ENCODE results near the gene CHST11.
A peak's percentile ranks its signal among the peaks of the same experiment; 100 is the strongest.

Gene CHST11

DNA sequence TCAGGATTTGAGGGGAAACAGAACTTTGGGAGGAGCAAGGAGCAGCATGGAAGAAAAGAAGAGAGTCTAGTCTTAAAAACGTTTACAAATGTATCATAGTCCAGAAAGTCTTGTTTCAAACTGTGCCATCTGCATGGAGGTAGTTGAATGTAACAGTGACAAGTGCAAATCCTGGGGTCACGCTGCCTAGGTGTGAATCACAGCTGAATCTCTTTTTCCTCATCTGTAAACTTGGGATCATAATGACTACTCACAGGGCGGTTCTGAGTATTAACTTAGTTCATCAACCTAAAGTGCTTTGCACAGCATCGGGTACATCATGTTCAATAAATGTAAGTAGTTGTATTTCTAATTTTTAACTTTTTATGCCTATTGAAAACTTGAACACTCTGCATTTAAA lies 208.5 kb downstream of the CHST11 start:
- DNase-seq = no peak

DNA sequence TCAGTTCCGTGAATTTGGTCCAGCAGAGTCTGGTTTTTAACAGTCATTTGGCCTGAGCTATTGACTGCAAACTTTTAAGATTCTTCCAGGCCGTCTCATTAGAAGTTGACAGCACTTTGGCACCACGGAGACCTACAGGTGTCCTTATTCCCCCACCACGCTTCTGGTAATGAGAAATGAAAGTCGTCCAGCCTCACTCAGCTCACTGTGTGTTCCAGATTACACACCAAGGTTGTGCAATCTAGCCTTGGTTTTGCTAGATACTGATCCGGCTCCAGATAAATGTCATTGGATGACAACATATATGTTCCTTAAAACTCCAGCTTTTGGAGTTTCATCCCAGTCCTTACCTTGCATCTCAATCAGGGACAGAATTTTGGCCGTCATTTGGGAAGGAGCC lies 210.4 kb downstream of the CHST11 start:
- DNase-seq = no peak

DNA sequence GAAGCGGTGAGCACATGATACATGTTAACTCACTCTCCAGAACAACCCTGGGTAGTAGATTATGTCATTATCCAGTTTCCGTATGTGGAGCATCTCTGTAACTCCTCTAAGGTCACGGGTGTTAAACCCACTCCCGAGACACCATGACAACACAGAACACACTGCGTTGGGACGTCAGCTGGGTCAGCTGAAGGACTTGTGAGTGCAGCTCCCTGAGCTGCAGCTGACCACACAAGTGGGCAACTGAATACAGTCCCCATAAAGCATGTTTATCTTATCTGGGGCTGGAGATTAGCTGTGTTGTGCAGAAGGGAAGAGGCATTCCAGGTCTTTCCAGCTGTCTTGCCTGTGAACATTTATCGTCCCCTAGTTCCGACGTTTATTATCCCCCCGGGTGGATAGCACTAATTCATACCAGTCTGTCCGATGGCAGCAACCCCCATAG lies 211.5 kb downstream of the CHST11 start:
- no peak for DNase-seq

DNA sequence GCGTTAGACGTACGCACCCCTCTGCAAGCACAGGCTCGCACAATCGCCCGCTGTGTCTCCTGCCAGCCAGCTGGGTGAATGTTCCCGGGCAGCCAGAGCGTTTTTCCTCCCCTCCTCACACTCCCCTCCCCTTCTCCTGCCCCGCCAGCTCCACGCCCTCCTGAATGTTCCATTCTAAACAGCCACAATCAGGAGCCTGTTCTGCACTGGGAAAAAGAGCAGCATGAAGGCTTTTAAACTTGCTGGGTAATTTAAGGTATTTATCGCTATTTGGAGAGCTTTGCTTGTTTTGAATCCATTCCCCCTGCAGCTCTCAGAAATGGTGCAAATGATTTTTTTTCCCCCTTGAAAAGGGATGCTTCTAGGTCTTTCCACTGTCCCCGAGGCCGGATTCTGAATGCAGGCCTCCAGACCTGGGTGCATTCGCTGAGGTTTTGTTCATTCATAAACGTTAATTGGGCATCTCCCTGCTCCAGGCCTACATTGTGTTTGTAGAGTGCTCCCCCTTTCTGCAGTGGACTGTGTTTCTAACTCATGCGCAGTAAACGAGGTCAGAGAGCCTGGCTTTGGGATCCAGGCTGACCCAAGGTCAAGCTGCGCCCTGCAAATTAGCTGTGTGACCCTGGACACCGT lies 212.5 kb downstream of the CHST11 start:
- no peak for DNase-seq

DNA sequence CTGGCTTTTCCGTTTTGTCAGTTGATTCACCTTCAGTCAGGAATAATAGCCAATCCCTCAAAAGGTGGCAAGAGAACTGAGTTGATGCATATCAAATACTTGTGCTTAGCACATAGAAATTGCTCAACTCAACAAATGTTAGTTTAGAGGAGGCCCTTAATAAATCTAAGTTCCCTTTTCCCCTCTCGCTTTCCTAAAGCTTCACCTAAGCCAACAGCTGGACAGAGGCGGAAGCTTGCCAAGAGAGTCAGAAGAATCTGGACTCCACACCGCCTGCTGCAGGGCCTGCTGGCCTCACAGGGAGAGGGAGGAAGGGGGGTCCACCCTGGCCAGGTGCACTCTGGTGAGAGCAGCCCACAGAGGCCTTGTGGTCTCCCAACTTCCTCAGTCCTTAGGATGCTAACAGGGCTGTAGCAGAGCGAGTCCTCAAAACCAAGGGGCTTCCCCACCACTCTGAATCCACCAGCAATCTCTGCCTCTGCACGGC lies 213.1 kb downstream of the CHST11 start:
- no peak for DNase-seq

DNA sequence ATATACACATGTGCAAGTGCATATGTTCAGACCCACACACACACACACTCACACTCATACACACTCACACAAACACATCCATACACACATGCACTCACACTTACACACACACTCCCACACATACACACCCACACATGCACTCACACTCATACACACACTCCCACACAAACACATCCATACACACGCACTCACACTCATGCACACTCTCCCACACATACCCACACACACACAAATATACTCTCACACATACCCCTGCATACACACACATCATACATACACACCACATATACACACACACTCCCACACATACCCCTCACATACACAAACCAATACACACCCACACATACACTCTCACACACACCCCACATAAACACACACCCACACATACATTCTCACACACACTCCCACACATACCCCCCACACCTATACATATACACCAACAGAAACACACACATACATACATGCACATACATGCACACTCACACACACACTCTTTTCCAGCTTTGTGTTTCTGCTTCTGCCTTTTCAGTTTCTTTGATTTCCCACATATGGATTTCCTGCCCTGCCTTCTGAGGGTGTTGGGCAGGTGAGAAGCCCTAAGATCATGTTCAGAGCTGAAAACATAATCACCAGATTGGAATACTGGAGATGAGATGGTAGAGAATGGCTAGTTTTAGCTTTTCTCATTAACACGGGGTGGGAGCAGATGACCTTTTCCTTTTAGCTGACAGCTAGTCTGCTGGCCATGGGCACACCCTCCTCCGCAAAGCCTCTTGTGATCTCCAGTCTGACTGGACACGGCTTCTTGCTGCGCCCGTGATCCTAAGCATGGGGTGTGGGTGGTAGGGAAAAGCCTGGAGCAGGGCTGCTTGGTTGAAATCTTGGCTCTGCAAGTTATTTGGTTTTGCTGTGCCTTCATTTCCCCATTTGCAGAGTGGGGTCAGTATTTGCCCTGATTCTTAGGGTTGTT lies 214.0 kb downstream of the CHST11 start:
- DNase-seq = no peak

DNA sequence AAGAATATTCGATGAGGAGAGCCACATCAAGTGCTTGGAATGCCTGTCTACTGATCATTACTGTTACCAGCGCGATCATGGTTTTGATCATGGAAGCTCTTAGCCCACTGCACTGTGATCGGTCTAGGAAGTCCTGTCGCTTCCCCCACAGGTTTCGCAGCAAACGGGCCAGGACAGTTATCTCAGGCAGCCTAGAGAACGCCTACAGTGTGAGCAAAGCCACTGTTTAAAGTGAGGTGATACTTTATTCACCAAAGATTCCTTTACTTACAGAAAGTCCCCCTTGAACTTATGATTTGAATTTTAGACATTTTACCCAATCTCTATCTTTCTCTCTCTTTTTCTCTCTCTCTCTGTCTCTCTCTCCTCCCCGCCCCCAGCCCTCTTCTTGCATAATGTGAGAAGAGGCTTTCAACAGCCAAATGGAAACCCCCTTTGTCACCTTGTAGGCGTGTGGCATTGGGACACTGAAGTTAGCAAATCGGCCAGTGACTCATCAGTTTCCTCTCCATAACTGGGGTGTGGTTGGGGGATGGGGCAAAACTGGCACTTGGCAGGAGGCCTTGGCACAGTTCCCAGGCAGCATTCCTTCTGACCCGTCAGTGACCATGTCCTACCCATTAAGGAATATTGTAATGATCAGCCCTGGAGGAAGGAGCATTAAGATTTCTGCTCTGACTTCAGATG lies 214.8 kb downstream of the CHST11 start:
- no peak for DNase-seq

DNA sequence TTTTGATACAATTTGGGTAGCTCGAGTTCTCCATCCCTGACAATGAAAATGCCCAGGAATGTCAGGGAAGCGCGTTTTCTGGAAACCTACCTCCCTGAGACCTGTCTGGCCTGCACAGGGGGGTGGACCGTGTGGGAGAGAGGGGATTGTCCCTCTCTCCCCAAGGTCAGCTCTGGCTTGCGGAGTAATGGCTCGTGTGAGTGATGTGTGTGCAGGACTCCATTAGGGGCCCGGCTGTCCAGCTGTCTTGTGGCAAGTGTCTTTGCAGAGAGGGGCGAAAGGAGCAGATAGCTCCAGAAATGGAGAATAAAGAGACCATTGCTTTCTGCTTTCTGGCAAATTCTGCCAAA lies 215.3 kb downstream of the CHST11 start:
- DNase-seq = no peak

DNA sequence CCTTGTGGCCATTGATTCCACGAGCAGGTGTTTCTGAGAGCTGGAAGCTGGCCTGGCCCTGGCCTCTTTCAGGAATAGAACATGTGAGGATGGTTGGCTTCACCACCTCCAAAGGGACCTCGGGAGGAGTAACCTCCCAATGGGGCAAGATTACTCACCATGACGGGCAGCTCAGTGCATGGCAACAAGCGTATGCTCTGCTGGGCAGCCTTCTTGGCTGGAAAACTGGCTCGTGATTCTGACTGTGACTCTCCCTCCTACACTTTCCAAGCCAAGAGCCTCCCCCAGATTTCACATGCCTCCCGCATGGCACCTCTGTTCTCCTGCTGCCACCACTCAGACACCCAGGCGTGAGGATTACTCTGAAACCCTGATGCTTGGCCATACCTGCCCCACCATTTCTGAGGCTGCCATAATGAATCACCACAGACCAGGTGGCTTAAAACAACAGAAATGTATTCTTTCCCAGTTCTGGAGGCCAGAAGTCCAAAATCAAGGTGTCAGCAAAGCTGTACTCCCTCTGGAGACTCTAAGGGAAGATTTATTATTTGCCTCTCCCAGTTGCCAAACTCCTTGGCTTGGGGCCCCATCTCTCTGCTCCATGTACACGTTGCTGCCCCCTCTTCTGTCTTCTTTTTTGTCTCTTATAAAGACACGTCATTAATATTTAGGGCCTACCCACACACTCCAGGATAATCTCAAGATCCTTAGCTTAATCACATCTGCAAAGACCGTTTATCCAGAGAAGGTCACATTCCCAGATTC lies 215.9 kb downstream of the CHST11 start:
- no peak for DNase-seq

DNA sequence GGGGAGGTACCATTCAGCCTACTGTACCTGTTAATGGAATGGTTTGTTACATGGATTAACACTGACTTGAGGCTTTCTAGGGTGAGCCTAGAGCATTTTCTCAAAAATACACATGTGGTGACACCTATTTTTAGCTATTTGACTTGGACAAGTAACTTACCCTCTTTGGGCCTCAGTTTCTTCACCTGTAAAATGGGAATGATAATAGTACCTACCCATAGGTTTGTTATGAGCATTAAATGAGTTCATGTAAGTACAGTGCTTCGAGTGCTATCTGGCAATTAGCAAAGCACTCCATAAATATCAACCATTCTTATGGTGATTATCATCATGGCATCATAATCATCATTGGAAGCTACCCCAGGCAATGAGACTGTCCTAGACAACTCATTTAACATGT lies 216.5 kb downstream of the CHST11 start:
- no peak for DNase-seq

DNA sequence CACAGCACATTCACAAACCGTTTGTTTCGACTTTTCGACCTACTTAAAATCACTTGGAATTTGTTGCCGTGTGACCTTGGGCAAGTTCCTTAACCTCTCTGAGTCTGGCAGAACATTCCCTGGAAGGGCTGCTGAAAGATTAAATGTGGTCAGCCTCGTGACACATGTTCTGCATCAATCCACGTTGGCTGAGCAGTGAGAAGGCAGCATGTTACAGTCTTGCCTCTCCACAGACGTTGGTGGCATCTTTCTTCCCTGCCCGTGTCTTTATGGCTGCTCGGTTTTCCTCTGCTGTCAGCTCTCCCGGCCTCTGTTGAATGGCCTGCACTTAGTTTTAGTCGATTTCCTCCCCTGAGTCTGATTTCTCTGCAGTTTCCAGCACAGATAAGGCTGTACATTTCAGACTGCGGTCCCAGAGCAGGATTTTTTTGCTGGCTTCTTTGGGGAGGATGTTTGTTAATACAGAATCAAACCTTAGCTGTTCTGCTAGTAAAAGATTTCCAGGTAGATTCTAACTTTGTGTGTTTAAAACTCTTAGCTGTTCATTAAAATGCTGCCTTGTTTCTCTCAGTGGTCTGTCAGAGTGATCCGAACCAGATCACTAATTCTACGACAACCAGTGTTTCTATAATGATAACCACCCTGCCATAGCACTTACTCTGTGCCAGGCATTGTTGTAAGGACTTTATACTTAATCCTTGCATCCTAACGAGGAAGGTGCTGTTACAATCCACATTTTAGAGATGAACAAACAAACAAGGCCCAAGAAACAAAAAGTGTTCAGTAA lies 217.1 kb downstream of the CHST11 start:
- DNase-seq = no peak

DNA sequence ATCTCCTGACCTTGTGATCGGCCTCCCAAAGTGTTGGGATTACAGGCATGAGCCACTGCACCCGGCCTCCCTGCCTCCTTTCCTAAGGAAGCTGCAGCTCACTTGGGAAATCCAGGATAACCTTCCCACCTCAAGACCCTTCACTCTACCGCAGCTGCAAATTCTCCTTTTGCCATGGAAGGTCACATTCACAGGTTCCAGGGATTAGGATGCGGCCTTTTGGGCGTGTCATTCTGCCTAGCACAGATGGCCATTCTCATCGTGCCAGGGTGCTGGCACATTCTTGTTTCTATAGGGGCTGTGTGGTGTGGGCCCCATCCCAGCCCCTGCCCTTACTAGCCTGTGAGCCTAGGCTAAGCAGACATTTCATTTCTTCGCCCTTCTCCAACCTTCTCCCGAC lies 219.9 kb downstream of the CHST11 start:
- no peak for DNase-seq

DNA sequence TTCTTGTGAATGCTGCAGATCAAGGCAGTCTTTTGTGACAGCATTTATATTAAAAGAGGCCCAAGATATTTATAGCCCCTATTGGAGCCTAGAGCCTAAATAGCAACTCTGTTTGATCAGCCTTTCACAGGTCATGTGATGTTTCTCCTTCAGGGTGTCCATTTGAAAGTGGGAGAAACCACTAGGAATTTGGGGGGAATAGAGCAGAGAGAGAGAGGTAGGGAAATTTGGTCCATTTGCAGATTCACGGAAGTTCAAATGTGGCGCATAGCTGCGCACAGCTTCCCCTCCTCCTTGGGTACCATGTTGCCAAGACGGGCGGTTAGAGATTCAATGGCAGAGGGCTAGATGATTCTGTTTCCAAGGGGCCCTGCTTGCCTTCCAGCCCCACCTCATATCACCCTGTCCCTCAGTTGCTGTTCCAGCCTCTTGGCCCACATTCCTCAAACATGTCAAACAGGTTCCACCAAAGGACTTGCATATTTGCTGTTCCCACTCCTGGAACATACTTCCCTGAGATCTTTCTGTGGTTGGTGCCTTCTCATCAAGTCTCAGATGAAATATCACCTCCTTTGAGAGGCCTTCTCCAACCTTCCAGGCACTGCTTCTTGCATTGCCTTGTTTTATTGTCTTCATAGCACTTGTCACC lies 220.8 kb downstream of the CHST11 start:
- no peak for DNase-seq

DNA sequence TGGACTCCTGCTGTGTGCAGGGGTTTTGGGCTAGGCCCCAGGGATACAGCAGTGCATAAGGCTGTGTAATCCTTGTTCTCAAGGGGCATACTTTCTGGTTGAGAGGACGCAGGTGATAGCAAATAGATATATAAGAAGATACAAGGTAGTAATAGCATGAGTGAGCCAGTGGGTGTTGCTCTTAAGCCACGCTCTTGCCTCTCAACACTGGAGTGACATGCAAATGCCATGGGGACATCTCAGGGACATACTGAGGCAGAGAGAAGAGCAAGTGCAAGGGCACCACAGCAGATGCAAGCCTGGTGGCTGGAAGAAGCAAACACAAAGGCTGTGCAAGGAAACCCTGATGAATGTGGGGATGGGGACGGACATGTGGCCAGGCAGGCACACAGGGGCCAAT lies 223.3 kb downstream of the CHST11 start:
- DNase-seq = no peak

DNA sequence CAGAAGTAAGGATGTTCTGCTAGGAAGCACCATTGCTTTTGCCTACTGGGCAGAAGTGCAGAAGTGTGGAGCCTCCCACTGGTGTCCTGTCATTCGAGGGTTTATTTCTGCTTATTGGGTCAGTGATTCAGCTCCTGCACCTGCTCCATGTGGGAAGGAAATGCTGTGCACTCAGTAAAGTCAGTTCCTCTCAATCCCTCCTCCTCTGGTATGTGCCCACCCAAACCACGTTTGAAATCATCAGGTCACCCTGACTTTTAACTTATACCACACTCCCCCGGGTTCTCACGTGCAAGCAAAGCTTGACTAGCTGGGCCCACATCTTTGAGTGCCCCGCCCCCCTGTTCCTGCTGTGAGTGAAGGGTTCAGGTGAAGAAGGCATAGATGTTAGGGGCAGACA lies 223.7 kb downstream of the CHST11 start:
- DNase-seq = no peak

DNA sequence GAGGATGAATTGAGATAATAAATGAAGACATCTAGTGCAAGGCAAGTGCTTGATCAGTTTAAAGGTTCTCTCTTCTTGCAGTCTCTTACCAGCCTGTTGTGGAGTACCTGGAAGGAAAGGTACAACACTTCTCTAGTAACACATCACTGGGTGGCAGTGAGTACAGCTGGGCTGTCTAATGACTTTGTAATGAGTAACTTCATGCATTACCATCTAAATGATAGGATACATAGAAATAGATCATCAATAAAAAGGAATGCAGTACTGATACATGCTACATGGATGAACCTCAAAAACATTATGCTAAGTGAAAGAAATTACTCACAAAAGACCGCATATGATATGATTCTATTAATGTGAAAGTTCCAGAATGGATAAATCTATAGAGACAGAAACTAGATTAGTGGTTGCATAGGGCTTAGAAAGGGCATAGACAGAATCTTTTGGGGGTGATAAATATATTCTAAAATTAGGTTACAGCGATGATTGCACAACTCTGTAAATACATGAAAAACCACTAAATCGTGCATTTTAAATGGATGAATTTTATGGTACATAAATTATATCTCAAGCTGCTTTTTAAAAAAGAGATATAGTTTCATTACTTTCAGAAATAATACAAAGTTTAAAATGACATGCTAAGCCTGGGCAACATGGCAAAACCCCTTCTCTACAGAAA lies 224.4 kb downstream of the CHST11 start:
- DNase-seq = no peak

DNA sequence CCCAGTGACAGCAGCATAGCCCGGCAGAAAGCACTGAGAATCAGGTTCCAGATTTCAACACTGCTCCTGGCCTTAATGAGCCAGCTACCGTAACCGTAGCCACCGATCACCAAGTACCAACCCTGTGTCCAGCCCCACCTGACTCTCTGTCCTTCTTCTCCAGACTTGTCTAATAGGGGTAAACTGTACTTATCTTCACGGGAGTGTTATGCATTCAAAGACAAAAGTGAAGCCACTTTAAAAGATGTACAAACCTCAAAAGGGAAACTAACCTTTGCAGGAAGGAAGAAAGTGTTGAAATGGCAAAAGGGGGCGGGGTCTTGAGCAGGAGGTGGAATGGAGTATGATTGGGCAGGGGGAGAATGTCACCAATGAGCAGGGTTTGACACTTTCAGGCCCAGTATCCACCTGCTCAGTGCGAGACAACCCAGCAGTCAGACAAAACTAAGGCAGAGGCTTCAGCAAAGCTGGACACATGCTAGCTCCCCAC lies 226.1 kb downstream of the CHST11 start:
- DNase-seq = no peak

DNA sequence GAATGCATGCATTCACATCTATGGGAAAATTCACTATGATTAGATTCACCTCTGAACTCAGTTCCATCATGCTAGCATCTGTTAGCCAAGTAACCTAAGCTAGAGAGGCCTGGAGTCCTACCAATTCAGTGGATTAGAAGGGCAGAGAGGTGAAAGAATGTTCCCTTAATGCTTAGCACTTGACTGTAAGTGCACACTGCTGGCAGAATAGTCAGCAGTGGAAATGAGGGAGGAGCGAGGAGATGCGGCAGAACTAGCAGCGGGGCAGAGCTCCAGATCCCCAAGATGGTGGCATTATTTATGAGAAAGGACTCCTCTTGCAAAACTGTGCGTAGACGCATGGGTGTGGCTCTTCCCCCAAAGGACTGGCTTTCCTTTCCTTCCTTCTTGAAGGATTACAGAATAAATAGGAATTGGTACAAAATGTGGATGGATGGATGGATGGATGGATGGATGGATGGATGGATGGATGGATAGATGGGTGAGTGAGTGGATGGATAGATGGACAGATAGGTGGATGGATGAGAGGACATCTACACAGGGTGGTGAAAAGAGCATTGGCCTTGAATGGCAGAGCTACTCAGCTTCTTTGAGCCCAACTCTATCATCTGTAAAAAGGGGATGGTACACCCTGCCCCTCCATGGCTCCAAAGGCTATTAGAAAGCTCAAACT lies 227.2 kb downstream of the CHST11 start:
- DNase-seq = no peak

DNA sequence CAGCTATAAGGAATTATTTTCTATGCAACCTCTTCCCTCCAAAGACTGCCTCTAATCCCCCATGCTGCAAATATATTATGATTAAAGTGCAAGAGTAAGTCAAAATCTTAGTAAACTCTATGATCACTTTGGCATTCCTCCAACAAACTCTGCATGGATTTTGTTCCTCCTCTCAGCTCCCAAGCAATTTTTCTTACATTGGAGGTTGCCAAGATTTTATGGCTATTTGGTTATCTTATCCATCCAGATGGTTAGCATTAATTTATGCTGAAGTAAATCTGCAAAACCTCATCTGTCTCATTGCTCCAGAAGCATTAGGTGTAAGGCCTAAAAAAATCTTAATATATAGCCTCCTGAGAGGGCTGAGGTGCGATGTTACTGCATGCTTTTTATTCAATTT lies 228.1 kb downstream of the CHST11 start:
- peak; percentile 80 for DNase-seq

DNA sequence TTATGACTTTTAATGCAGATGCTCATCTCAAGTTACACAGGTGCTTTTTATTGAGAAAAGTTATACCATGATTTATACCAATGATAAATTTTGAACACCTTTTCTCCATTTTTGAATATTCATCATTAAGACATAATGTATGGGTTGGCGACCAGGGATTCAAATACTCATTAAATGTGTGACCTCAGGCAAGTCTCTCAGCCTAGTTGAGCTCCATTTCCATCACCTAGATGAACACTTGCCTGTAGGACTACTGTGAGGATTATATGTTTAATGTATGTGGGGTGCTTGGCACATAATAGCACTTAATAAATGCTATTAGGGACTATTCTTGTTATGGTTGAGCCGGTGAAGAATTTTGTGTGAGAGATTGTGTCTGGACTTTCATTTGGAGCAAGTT lies 228.6 kb downstream of the CHST11 start:
- no peak for DNase-seq

Data from DMS 273 treated with DMSO at 0.1 percent for 48 hours (cell line).